OCI-LY1 (cell line): ENCODE data around the gene PFDN6.

Experiments
- H2AFZ ChIP-seq: fragments of 200-600 bp; sonication (generic), shearing (Covaris generic); 2 replicates; pipeline ENCODE4 v1.6.0; 2014; ENCODE audit warnings: antibody characterized with exemption, mild to moderate bottlenecking, low read length
- H3F3A ChIP-seq: fragments of 200-600 bp; sonication (generic), shearing (Covaris generic); 2 replicates; pipeline ENCODE4 v1.6.0; 2014; ENCODE audit warnings: mild to moderate bottlenecking, antibody characterized with exemption, low read length, moderate library complexity; ENCODE audit not compliant: insufficient read depth
- H3K27ac ChIP-seq: fragments of 200-600 bp; sonication (generic); 2 replicates; pipeline ENCODE4 v1.5.1; 2014; ENCODE audit warnings: low read length, mixed run types, mild to moderate bottlenecking, low read depth; ENCODE audit not compliant: poor library complexity, severe bottlenecking
- H3K27me3 ChIP-seq: fragments of 200-600 bp; sonication (generic); 2 replicates; pipeline ENCODE4 v1.6.0; 2014; ENCODE audit warnings: antibody characterized with exemption, mild to moderate bottlenecking, low read length, moderate library complexity; ENCODE audit not compliant: insufficient read depth
- H3K36me3 ChIP-seq: fragments of 200-600 bp; sonication (generic); 2 replicates; pipeline ENCODE4 v1.6.1; 2014; ENCODE audit warnings: mild to moderate bottlenecking, antibody characterized with exemption, low read length, moderate library complexity, mixed read lengths; ENCODE audit not compliant: insufficient read depth
- H3K4me1 ChIP-seq: fragments of 200-600 bp; sonication (generic); 2 replicates; pipeline ENCODE4 v1.5.1; 2014; ENCODE audit warnings: mild to moderate bottlenecking, low read length, moderate library complexity; ENCODE audit not compliant: insufficient read depth, severe bottlenecking
- H3K4me2 ChIP-seq: fragments of 200-600 bp; sonication (generic), shearing (Covaris generic); 2 replicates; pipeline ENCODE4 v1.6.1; 2014; ENCODE audit warnings: low read length
- H3K4me3 ChIP-seq: fragments of 200-600 bp; sonication (generic); 2 replicates; pipeline ENCODE4 v1.5.1; 2014; ENCODE audit warnings: low read length, low read depth, mild to moderate bottlenecking, mixed read lengths; ENCODE audit not compliant: poor library complexity, severe bottlenecking
- H3K79me2 ChIP-seq: fragments of 200-600 bp; shearing (Covaris generic); 2 replicates; pipeline ENCODE4 v1.6.1; 2016; ENCODE audit warnings: mixed run types, low read length, mixed read lengths; ENCODE audit not compliant: insufficient read depth
- H3K9ac ChIP-seq: fragments of 200-600 bp; sonication (generic), shearing (Covaris generic); 2 replicates; pipeline ENCODE4 v1.6.1; 2014; ENCODE audit warnings: mild to moderate bottlenecking, low read length, mixed read lengths
- H3K9me2 ChIP-seq: fragments of 200-600 bp; sonication (generic), shearing (Covaris generic); 2 replicates; pipeline ENCODE4 v1.6.1; 2014; ENCODE audit warnings: low read depth, mild to moderate bottlenecking, low read length, mixed read lengths
- H3K9me3 ChIP-seq: fragments of 200-600 bp; shearing (Covaris generic); 2 replicates; pipeline ENCODE4 v1.6.1; 2014; ENCODE audit warnings: low read length, mixed read lengths
- H4K20me1 ChIP-seq: fragments of 200-600 bp; sonication (generic), shearing (Covaris generic); 2 replicates; pipeline ENCODE4 v1.6.0; 2016; ENCODE audit warnings: mild to moderate bottlenecking, low read length; ENCODE audit not compliant: insufficient read depth
- EZH2 ChIP-seq: fragments of 200-600 bp; sonication (generic), shearing (Covaris generic); IDR thresholded peaks from 2 replicates; pipeline ENCODE4 v1.8.0; 2017; ENCODE audit warnings: borderline replicate concordance, mixed run types, mild to moderate bottlenecking, antibody characterized with exemption, low read length, moderate library complexity, mixed read lengths
- TF ChIP-seq, protein P1 (sequence below): fragments of 200-600 bp; sonication (generic), shearing (Covaris generic); IDR thresholded peaks from 2 replicates; pipeline ENCODE4 v1.5.1; 2017; ENCODE audit warnings: mild to moderate bottlenecking, antibody characterized with exemption, low read length, moderate library complexity, mixed read lengths

The PFDN6 gene

GRCh38 chr6:33316603-33317418 lies 27.4 kb downstream of the PFDN6 start:
- Histone ChIP-seq H3K9me3 (no peaks in the 10 kb centered on the region), H3K79me2 (peaks cover 11% of the 10 kb centered on the region), H3K4me1 (peaks cover 57% of the 10 kb centered on the region), H3K36me3 (peaks cover 40% of the 10 kb centered on the region), H3F3A (0 out of 2 replicates have a peak, but pooled peaks cover 4% of the 10 kb centered on the region), H3K27ac (no peak overlapping the region), H3K4me2 (peak overlapping the region; percentile 53), H3K27me3 (no peaks in the 10 kb centered on the region), H4K20me1 (no peaks in the 10 kb centered on the region), H3K9me2 (no peaks in the 10 kb centered on the region), H3K4me3 (peak overlapping the region; percentile 66), H3K9ac (no peak overlapping the region), H2AFZ (no peak overlapping the region)
- no peak for TF ChIP-seq EZH2
- TF ChIP-seq, protein P1, sequence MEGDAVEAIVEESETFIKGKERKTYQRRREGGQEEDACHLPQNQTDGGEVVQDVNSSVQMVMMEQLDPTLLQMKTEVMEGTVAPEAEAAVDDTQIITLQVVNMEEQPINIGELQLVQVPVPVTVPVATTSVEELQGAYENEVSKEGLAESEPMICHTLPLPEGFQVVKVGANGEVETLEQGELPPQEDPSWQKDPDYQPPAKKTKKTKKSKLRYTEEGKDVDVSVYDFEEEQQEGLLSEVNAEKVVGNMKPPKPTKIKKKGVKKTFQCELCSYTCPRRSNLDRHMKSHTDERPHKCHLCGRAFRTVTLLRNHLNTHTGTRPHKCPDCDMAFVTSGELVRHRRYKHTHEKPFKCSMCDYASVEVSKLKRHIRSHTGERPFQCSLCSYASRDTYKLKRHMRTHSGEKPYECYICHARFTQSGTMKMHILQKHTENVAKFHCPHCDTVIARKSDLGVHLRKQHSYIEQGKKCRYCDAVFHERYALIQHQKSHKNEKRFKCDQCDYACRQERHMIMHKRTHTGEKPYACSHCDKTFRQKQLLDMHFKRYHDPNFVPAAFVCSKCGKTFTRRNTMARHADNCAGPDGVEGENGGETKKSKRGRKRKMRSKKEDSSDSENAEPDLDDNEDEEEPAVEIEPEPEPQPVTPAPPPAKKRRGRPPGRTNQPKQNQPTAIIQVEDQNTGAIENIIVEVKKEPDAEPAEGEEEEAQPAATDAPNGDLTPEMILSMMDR, result no peak

- TF ChIP-seq EZH2, result no peak
- TF ChIP-seq, protein P1, result no peak
- H3K4me2 ChIP-seq, result peak overlapping the region; percentile 53
- H2AFZ ChIP-seq, result no peak overlapping the region
- no peak overlapping the region for H3K27ac ChIP-seq
- peaks cover 11% of the 10 kb centered on the region for H3K79me2 ChIP-seq
- no peaks in the 10 kb centered on the region for H3K9me3 ChIP-seq
- no peaks in the 10 kb centered on the region for H4K20me1 ChIP-seq
- H3K4me3 ChIP-seq, result peak overlapping the region; percentile 66
- peaks cover 34% of the 10 kb centered on the region for H3K36me3 ChIP-seq
- H3F3A ChIP-seq, result 0 out of 2 replicates have a peak, but pooled peaks cover 4% of the 10 kb centered on the region
- H3K9me2 ChIP-seq, result no peaks in the 10 kb centered on the region
- no peak overlapping the region for H3K9ac ChIP-seq
- H3K27me3 ChIP-seq, result no peaks in the 10 kb centered on the region
- peaks cover 53% of the 10 kb centered on the region for H3K4me1 ChIP-seq
Observed at GRCh38 chr6:33317419-33317668, 27.9 kb downstream of the PFDN6 start.

- Histone ChIP-seq H3K9me3 (no peaks in the 10 kb centered on the region), H3K4me3 (peak within 1 kb of the TSS; percentile 66), H3K9ac (peak within 1 kb of the TSS; percentile 54), H3K4me2 (peak within 1 kb of the TSS; percentile 93), H4K20me1 (no peaks in the 10 kb centered on the region), H3K79me2 (peaks cover 10% of the 10 kb centered on the region; the same call in 1 of the 2 replicates), H2AFZ (no peak within 1 kb of the TSS), H3K27ac (peak within 1 kb of the TSS; percentile 97), H3F3A (0 out of 2 replicates have a peak, but pooled peaks cover 4% of the 10 kb centered on the region), H3K27me3 (no peaks in the 10 kb centered on the region), H3K4me1 (peaks cover 51% of the 10 kb centered on the region), H3K36me3 (peaks cover 32% of the 10 kb centered on the region), H3K9me2 (no peaks in the 10 kb centered on the region)
- TF ChIP-seq, protein P1, result no peak
- no peak for TF ChIP-seq EZH2
Observed at GRCh38 chr6:33317669-33318425, 28.4 kb downstream of the PFDN6 start, which contains the start of gene ZBTB22. Gene ZBTB22 (minus strand): TSS chr6:33317744. CDS start chr6:33316916, 828 bp downstream.
